Liver (tissue), 9 donors: ENCODE results near the gene SLN. TPM values are rescaled to one million over a fixed set of nuclear protein-coding genes. Genes with fewer than 3 reads are reported as not detected.

Experiments
- DNase-seq: peaks from one replicate; pipeline ENCODE4 v3.0.0-alpha.2; 2017; ENCODE audit warnings: low spot score
- H3K27ac ChIP-seq, 2 donors: one replicate each; pipeline ENCODE4 v1.7.0; 2013; ENCODE audit warnings: inconsistent platforms in 2 of 2, low read length in 2 of 2, control low read depth in 1 of 2, low read depth in 1 of 2, mild to moderate bottlenecking in 1 of 2
- H3K27me3 ChIP-seq, 4 donors: one replicate each; pipeline versions ENCODE4 v1.6.1 to v1.7.0; 2013; ENCODE audit warnings: low read length in 3 of 4, inconsistent platforms in 1 of 4, mild to moderate bottlenecking in 1 of 4, moderate library complexity in 1 of 4; ENCODE audit not compliant: control insufficient read depth in 4 of 4, insufficient read depth in 4 of 4
- H3K36me3 ChIP-seq, 4 donors: one replicate each; pipeline versions ENCODE4 v1.6.1 to v1.7.0; 2013; ENCODE audit warnings: low read length in 3 of 4, mild to moderate bottlenecking in 3 of 4, low read depth in 1 of 4, moderate library complexity in 1 of 4; ENCODE audit not compliant: control insufficient read depth in 4 of 4, insufficient read depth in 3 of 4
- H3K4me1 ChIP-seq, 4 donors: one replicate each; pipeline versions ENCODE4 v1.6.1 to v1.7.0; 2013; ENCODE audit warnings: low read length in 3 of 4, mild to moderate bottlenecking in 3 of 4, moderate library complexity in 1 of 4; ENCODE audit not compliant: control insufficient read depth in 4 of 4, insufficient read depth in 4 of 4
- H3K4me3 ChIP-seq, 3 donors: one replicate each; pipeline versions ENCODE4 v1.6.1 to v1.7.0; 2013; ENCODE audit warnings: low read length in 3 of 3, control low read depth in 1 of 3, low read depth in 1 of 3, mild to moderate bottlenecking in 1 of 3
- H3K9ac ChIP-seq, 2 donors: one replicate each; pipeline ENCODE4 v1.7.0; 2013; ENCODE audit warnings: low read length in 2 of 2, mild to moderate bottlenecking in 2 of 2, moderate library complexity in 2 of 2, control low read depth in 1 of 2, low read depth in 1 of 2
- H3K9me3 ChIP-seq, 4 donors: one replicate each; pipeline versions ENCODE4 v1.6.1 to v1.7.0; 2013; ENCODE audit warnings: low read length in 3 of 4; ENCODE audit not compliant: control insufficient read depth in 4 of 4
- ATF3 ChIP-seq: IDR thresholded peaks from 2 replicates; pipeline ENCODE4 v1.6.1; 2016; ENCODE audit warnings: antibody characterized with exemption
- EGR1 ChIP-seq, 2 donors: IDR thresholded peaks; 2 replicates each; pipeline ENCODE4 v1.6.1; 2016 to 2018; ENCODE audit warnings: antibody characterized with exemption in 2 of 2, low read depth in 2 of 2
- FOXA2 ChIP-seq: IDR thresholded peaks from 2 replicates; pipeline ENCODE4 v1.6.1; 2016; ENCODE audit warnings: antibody characterized with exemption
- HNF4A ChIP-seq, 2 donors: conservative IDR thresholded peaks; 2 replicates each; pipeline ENCODE4 v1.6.1; 2016; ENCODE audit warnings: antibody characterized with exemption in 2 of 2, mild to moderate bottlenecking in 2 of 2
- HNF4G ChIP-seq: IDR thresholded peaks from 2 replicates; pipeline ENCODE4 v1.6.1; 2016; ENCODE audit warnings: antibody characterized with exemption
- JUND ChIP-seq, 2 donors: IDR thresholded peaks; 2 replicates each; pipeline ENCODE4 v1.6.1; 2016; ENCODE audit warnings: antibody characterized with exemption in 2 of 2
- NR2F2 ChIP-seq: IDR thresholded peaks from 2 replicates; pipeline ENCODE4 v1.6.1; 2016; ENCODE audit warnings: antibody characterized with exemption
- RAD21 ChIP-seq, 2 donors: IDR thresholded peaks; 2 replicates each; pipeline ENCODE4 v1.6.1; 2016; ENCODE audit warnings: antibody characterized with exemption in 2 of 2, mild to moderate bottlenecking in 2 of 2
- RXRA ChIP-seq, 2 donors: IDR thresholded peaks; 2 replicates each; pipeline ENCODE4 v1.6.1; 2017 to 2018; ENCODE audit warnings: antibody characterized with exemption in 2 of 2, mild to moderate bottlenecking in 1 of 2
- TAF1 ChIP-seq: conservative IDR thresholded peaks from 2 replicates; pipeline ENCODE4 v1.6.1; 2016; ENCODE audit warnings: antibody characterized with exemption, mild to moderate bottlenecking
- YY1 ChIP-seq: IDR thresholded peaks from 2 replicates; pipeline ENCODE4 v1.6.1; 2016; ENCODE audit warnings: antibody characterized with exemption, mild to moderate bottlenecking
- WGBS: extraction: QIAGEN DNeasy Blood & Tissue Kit; methylation state at CpG from one replicate; pipeline ENCODE4 v1.1.7; 2013; 5-methylcytosine and 5-hydroxymethylcytosine counted together
- polyA plus RNA-seq, 2 donors: library from polyadenylated mRNA; stranded (reverse) in 1 of 2; unstranded in 1 of 2; fragments of 200-250 nt in 1 of 2; fragments of >200 nt in 1 of 2; fragmentation: Nextera tagmentation in 1 of 2; extraction: Ambion mirVana in 1 of 2; gene quantifications; one replicate each; pipeline versions ENCODE4 v1.2.1 to v1.2.3, GENCODE V29; 2013 to 2015
- total RNA-seq, 2 donors: library from RNA; depleted of rRNA; stranded (reverse); fragments of >200 nt; gene quantifications; one replicate each; pipeline ENCODE4 v1.2.3, GENCODE V29; 2014
- TF ChIP-seq, protein P1 (sequence below): IDR thresholded peaks from 2 replicates; pipeline ENCODE4 v1.6.1; 2016; ENCODE audit warnings: antibody characterized with exemption, mild to moderate bottlenecking
- TF ChIP-seq, protein P2 (sequence below): fragments of 150-350 bp; IDR thresholded peaks from 2 replicates; pipeline ENCODE4 v1.5.1; 2017; ENCODE audit warnings: improper control_type of control experiment, low read depth, low read length; ENCODE audit not compliant: missing input control
- donor health status: healthy.
- donor health status: healthy.
- donor health status: healthy.
- donor health status: healthy.
- donor health status: healthy.

Gene SLN
- total and polyA plus RNA-seq, 4 donors, result not detected

DNA sequence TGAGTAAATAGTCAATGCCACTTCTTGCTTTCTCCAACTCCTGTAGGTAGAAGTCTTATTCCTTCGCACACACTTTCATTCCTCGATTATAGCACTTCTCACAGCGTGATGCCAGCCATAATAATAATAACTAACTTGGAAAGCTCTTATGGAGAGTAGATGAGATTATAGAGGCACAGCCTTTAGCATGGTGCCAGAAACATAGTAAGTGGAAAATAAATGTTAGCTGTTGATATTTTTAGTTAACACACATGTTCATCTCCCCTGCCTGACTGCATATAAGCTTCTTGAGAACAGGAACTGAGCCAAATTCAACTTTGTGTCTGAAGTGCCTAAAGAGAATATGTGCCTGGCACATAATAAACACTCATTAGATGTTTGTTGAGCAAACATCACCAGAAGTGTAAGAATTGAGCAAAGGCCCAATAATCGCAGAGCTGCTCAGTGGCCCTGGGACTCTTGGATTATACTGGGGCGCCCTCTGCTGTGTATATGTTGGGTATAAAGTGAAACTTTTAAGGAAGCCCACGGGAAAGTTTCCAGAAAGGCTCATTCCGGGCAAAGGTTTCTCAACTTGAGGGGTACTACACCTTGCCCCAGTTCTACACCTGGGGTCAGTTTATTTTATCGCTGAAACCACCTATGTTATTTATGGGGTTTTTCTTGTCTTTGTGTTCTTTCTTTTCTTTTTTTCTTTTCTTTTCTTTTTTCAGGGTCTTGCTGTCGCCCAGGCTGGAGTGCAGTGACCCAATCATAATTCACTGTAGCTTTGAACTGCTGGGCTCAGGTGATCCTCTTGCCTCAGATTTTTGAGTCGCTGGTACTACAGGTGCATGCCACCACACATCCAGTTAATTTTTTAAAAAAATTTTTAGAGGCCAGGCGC is 22.3 kb downstream of the SLN start:
- Histone ChIP-seq H3K4me3 (peak overlapping the region in 1 of 3 donors; percentile 15), H3K9ac (no peak overlapping the region), H3K27ac (no peak overlapping the region), H3K27me3 (peaks cover 0 to 3% (median under 1%) of the 10 kb centered on the region in 4 donors), H3K36me3 (no peaks in the 10 kb centered on the region), H3K9me3 (no peaks in the 10 kb centered on the region), H3K4me1 (peaks cover 0 to 3% (median 0%) of the 10 kb centered on the region in 4 donors)
- TF ChIP-seq HNF4G (no peak), NR2F2 (no peak), FOXA2 (no peak), HNF4A (conservative IDR thresholded peaks at IDR 0.05) (peak in 1 of 2 donors; percentile 10), YY1 (no peak), TAF1 (no peak), ATF3 (no peak), JUND (IDR thresholded peaks at IDR 0.05) (no peak), RXRA (IDR thresholded peaks at IDR 0.05) (peak in 1 of 2 donors; percentile 7), RAD21 (IDR thresholded peaks at IDR 0.05) (peak; percentile 98 to 99)
- TF ChIP-seq, protein P1, sequence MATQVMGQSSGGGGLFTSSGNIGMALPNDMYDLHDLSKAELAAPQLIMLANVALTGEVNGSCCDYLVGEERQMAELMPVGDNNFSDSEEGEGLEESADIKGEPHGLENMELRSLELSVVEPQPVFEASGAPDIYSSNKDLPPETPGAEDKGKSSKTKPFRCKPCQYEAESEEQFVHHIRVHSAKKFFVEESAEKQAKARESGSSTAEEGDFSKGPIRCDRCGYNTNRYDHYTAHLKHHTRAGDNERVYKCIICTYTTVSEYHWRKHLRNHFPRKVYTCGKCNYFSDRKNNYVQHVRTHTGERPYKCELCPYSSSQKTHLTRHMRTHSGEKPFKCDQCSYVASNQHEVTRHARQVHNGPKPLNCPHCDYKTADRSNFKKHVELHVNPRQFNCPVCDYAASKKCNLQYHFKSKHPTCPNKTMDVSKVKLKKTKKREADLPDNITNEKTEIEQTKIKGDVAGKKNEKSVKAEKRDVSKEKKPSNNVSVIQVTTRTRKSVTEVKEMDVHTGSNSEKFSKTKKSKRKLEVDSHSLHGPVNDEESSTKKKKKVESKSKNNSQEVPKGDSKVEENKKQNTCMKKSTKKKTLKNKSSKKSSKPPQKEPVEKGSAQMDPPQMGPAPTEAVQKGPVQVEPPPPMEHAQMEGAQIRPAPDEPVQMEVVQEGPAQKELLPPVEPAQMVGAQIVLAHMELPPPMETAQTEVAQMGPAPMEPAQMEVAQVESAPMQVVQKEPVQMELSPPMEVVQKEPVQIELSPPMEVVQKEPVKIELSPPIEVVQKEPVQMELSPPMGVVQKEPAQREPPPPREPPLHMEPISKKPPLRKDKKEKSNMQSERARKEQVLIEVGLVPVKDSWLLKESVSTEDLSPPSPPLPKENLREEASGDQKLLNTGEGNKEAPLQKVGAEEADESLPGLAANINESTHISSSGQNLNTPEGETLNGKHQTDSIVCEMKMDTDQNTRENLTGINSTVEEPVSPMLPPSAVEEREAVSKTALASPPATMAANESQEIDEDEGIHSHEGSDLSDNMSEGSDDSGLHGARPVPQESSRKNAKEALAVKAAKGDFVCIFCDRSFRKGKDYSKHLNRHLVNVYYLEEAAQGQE, result no peak
- TF ChIP-seq, protein P2, sequence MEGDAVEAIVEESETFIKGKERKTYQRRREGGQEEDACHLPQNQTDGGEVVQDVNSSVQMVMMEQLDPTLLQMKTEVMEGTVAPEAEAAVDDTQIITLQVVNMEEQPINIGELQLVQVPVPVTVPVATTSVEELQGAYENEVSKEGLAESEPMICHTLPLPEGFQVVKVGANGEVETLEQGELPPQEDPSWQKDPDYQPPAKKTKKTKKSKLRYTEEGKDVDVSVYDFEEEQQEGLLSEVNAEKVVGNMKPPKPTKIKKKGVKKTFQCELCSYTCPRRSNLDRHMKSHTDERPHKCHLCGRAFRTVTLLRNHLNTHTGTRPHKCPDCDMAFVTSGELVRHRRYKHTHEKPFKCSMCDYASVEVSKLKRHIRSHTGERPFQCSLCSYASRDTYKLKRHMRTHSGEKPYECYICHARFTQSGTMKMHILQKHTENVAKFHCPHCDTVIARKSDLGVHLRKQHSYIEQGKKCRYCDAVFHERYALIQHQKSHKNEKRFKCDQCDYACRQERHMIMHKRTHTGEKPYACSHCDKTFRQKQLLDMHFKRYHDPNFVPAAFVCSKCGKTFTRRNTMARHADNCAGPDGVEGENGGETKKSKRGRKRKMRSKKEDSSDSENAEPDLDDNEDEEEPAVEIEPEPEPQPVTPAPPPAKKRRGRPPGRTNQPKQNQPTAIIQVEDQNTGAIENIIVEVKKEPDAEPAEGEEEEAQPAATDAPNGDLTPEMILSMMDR, result peak; percentile 78
- 46% methylated on average over 11 of the region's 11 CpGs for WGBS
- DNase-seq, result peak; percentile 52

- no peak for DNase-seq
- H3K27me3 ChIP-seq, result peaks cover 0 to 2% (median 0%) of the 10 kb centered on the region in 4 donors
- H3K36me3 ChIP-seq, result no peaks in the 10 kb centered on the region
- H3K4me3 ChIP-seq, result no peak overlapping the region
- H3K27ac ChIP-seq, result no peak overlapping the region
- H3K9ac ChIP-seq, result no peak overlapping the region
- TF ChIP-seq RXRA (IDR thresholded peaks at IDR 0.05) (peak in 1 of 2 donors; percentile 31), HNF4A (conservative IDR thresholded peaks at IDR 0.05) (peak in 1 of 2 donors; percentile 12), EGR1 (IDR thresholded peaks at IDR 0.05; ENCODE audit: low read depth in 2 of 2) (no peak)
- H3K4me1 ChIP-seq, result peaks cover 0 to 3% (median 0%) of the 10 kb centered on the region in 4 donors
- WGBS, result 71% methylated on average over 6 of the region's 6 CpGs
- H3K9me3 ChIP-seq, result no peaks in the 10 kb centered on the region
Observed at GRCh38 chr11:107688322-107688918, 23.4 kb downstream of the SLN start.
